Parathyroid adenoma (tissue), 2 donors: ENCODE results near the gene DIP2C.
"Not testable (repeated sequence)": the region's sequence is repeated elsewhere in the genome, so short reads cannot be mapped to it uniquely, and the experiment has no call there.

Source experiments
- H2AFZ ChIP-seq: fragments of 300-600 bp; sonication (generic); one replicate; pipeline ENCODE4 v1.7.0; 2017; ENCODE audit warnings: antibody characterized with exemption, mild to moderate bottlenecking
- H3K27ac ChIP-seq: fragments of 300-600 bp; sonication (generic); one replicate; pipeline ENCODE4 v1.7.0; 2017
- H3K27me3 ChIP-seq: fragments of 300-600 bp; sonication (generic); one replicate; pipeline ENCODE4 v1.7.0; 2017; ENCODE audit warnings: low read length; ENCODE audit not compliant: control insufficient read depth, insufficient read depth
- H3K36me3 ChIP-seq: fragments of 300-600 bp; sonication (generic); one replicate; pipeline ENCODE4 v1.7.0; 2017; ENCODE audit warnings: low read length; ENCODE audit not compliant: control insufficient read depth, insufficient read depth
- H3K4me1 ChIP-seq: fragments of 300-600 bp; sonication (generic); one replicate; pipeline ENCODE4 v1.7.0; 2017; ENCODE audit warnings: control low read depth
- H3K4me2 ChIP-seq: fragments of 300-600 bp; sonication (generic); one replicate; pipeline ENCODE4 v1.7.0; 2017; ENCODE audit warnings: low read length
- H3K4me3 ChIP-seq: fragments of 300-600 bp; sonication (generic); one replicate; pipeline ENCODE4 v1.7.0; 2017; ENCODE audit warnings: low read depth, low read length
- H3K79me2 ChIP-seq: fragments of 300-600 bp; sonication (generic); one replicate; pipeline ENCODE4 v1.7.0; 2017; ENCODE audit warnings: control low read depth
- H3K9ac ChIP-seq: fragments of 300-600 bp; sonication (generic); one replicate; pipeline ENCODE4 v1.7.0; 2017; ENCODE audit warnings: mild to moderate bottlenecking
- H3K9me3 ChIP-seq: fragments of 300-600 bp; sonication (generic); one replicate; pipeline ENCODE4 v1.7.0; 2017; ENCODE audit warnings: low read length; ENCODE audit not compliant: control insufficient read depth
- CTCF ChIP-seq: fragments of 300-600 bp; sonication (generic); IDR thresholded peaks from one replicate; pipeline ENCODE4 v1.7.0; 2017; ENCODE audit warnings: antibody characterized with exemption, mild to moderate bottlenecking
- donor health status: primary hyperparathyroidism.

The DIP2C gene

GRCh38 chr10:305034-305433 lies 384.4 kb downstream of the DIP2C start:
- Histone ChIP-seq H3K4me3 (no peak overlapping the region), H3K9ac (no peak overlapping the region), H3K79me2 (peaks cover 3% of the 10 kb centered on the region), H3K36me3 (no peaks in the 10 kb centered on the region), H3K27me3 (no peaks in the 10 kb centered on the region), H3K9me3 (no peaks in the 10 kb centered on the region), H2AFZ (no peak overlapping the region), H3K4me2 (no peak overlapping the region), H3K27ac (no peak overlapping the region), H3K4me1 (peaks cover 15% of the 10 kb centered on the region)
- no peak for TF ChIP-seq CTCF

GRCh38 chr10:301536-301935 lies 387.9 kb downstream of the DIP2C start:
- Histone ChIP-seq H3K4me3 (no peak overlapping the region), H3K9ac (no peak overlapping the region), H3K4me2 (no peak overlapping the region), H3K27ac (no peak overlapping the region), H3K4me1 (peaks cover 18% of the 10 kb centered on the region), H3K36me3 (no peaks in the 10 kb centered on the region), H3K9me3 (no peaks in the 10 kb centered on the region), H3K27me3 (no peaks in the 10 kb centered on the region), H3K79me2 (peaks cover 3% of the 10 kb centered on the region), H2AFZ (no peak overlapping the region)
- TF ChIP-seq CTCF = no peak

- not testable (repeated sequence) for H3K27me3 ChIP-seq, H3K79me2 ChIP-seq, H3K27ac ChIP-seq, H3K4me2 ChIP-seq, H3K9me3 ChIP-seq, H2AFZ ChIP-seq, H3K4me3 ChIP-seq, H3K36me3 ChIP-seq, H3K9ac ChIP-seq
- H3K4me1 ChIP-seq = peaks cover 13% of the 10 kb centered on the region
Observed at GRCh38 chr10:300580-300979, 388.9 kb downstream of the DIP2C start.

- TF ChIP-seq CTCF = no peak
- H3K4me3 ChIP-seq = no peak overlapping the region
- H3K9ac ChIP-seq = no peak overlapping the region
Observed at GRCh38 chr10:299969-300368, 389.5 kb downstream of the DIP2C start.

GRCh38 chr10:299512-299911 lies 390.0 kb downstream of the DIP2C start:
- Histone ChIP-seq H3K9ac (no peak overlapping the region), H3K9me3 (no peaks in the 10 kb centered on the region), H3K4me2 (no peak overlapping the region), H3K4me3 (no peak overlapping the region), H3K4me1 (peaks cover 13% of the 10 kb centered on the region), H3K79me2 (peaks cover 3% of the 10 kb centered on the region), H2AFZ (no peak overlapping the region), H3K27ac (no peak overlapping the region), H3K36me3 (no peaks in the 10 kb centered on the region), H3K27me3 (no peaks in the 10 kb centered on the region)
- no peak for TF ChIP-seq CTCF

More at GRCh38 chr10:299969-300368, 389.5 kb downstream of the DIP2C start:
- no peaks in the 10 kb centered on the region for H3K36me3 ChIP-seq
- H3K4me2 ChIP-seq = no peak overlapping the region
- peaks cover 3% of the 10 kb centered on the region for H3K79me2 ChIP-seq
- H3K4me1 ChIP-seq = peaks cover 13% of the 10 kb centered on the region
- no peak overlapping the region for H3K27ac ChIP-seq
- H2AFZ ChIP-seq = no peak overlapping the region
- H3K9me3 ChIP-seq = no peaks in the 10 kb centered on the region
- no peaks in the 10 kb centered on the region for H3K27me3 ChIP-seq
